BLaER1 treated with 17β-estradiol and CSF1 and Interleukin-3, amounts not matched to agents 10 nM and 100 nM (cell line): ENCODE data around the gene IL1R1.

Source experiments
- H3K27ac ChIP-seq, 11 experiments: shearing (Covaris generic); formaldehyde crosslinking; 2 replicates each; pipeline ENCODE4 v1.8.1; 2022
- H3K27me3 ChIP-seq, 11 experiments: shearing (Covaris generic); formaldehyde crosslinking; 2 replicates each; pipeline ENCODE4 v1.8.1; 2022
- H3K36me3 ChIP-seq, 11 experiments: shearing (Covaris generic); formaldehyde crosslinking; 2 replicates each; pipeline ENCODE4 v1.8.1; 2022
- H3K4me1 ChIP-seq, 10 experiments: shearing (Covaris generic); formaldehyde crosslinking; 2 replicates each; pipeline ENCODE4 v1.8.1; 2022
- H3K4me2 ChIP-seq, 11 experiments: shearing (Covaris generic); formaldehyde crosslinking; 2 replicates each; pipeline ENCODE4 v1.8.1; 2022
- H3K4me3 ChIP-seq, 10 experiments: shearing (Covaris generic); formaldehyde crosslinking; 2 replicates each; pipeline ENCODE4 v1.8.1; 2022
- H3K9ac ChIP-seq, 11 experiments: shearing (Covaris generic); formaldehyde crosslinking; 2 replicates each; pipeline ENCODE4 v1.8.1; 2022
- H3K9me3 ChIP-seq, 11 experiments: shearing (Covaris generic); formaldehyde crosslinking; replicated peaks in 1 of 11; 2 replicates each; pipeline ENCODE4 v1.8.1; 2022
- H4K20me1 ChIP-seq, 11 experiments: shearing (Covaris generic); formaldehyde crosslinking; 2 replicates each; pipeline ENCODE4 v1.8.1; 2022
- Cebpa-rat ChIP-seq, 11 experiments: shearing (Covaris generic); IDR thresholded peaks; 2 replicates each; pipeline ENCODE4 v1.8.1; 2022

Gene IL1R1

GRCh38 chr2:102184568-102184967, 42.0 kb downstream of the IL1R1 start:
- no peak for TF ChIP-seq Cebpa-rat (IDR thresholded peaks at IDR 0.05)
- H3K27me3 ChIP-seq = no peaks in the 10 kb centered on the region; a peak in 1 of 22 replicates
- H3K9me3 ChIP-seq = peaks cover 9 to 20% (median 15%) of the 10 kb centered on the region in 11 experiments
- no peaks in the 10 kb centered on the region for H3K4me1 ChIP-seq
- no peaks in the 10 kb centered on the region for H3K36me3 ChIP-seq
- no peak overlapping the region for H3K9ac ChIP-seq
- H3K27ac ChIP-seq = no peak overlapping the region
- H4K20me1 ChIP-seq = no peaks in the 10 kb centered on the region
- no peak overlapping the region for H3K4me2 ChIP-seq
- H3K4me3 ChIP-seq = no peak overlapping the region

- no peak for TF ChIP-seq Cebpa-rat (IDR thresholded peaks at IDR 0.05)
- Histone ChIP-seq H3K4me3 (no peak overlapping the region), H3K9ac (no peak overlapping the region), H4K20me1 (no peaks in the 10 kb centered on the region), H3K36me3 (no peaks in the 10 kb centered on the region), H3K27me3 (no peaks in the 10 kb centered on the region; a peak in 1 of 22 replicates), H3K4me1 (no peaks in the 10 kb centered on the region), H3K27ac (no peak overlapping the region), H3K9me3 (peaks cover 9 to 20% (median 15%) of the 10 kb centered on the region in 11 experiments), H3K4me2 (no peak overlapping the region)
These were observed 42.8 kb downstream of the IL1R1 start for GRCh38 chr2:102185347-102185746.

- H3K4me1 ChIP-seq = no peaks in the 10 kb centered on the region
- peaks cover 9 to 20% (median 15%) of the 10 kb centered on the region in 11 experiments for H3K9me3 ChIP-seq
- H3K4me2 ChIP-seq = no peak within 1 kb of the TSS
- H3K36me3 ChIP-seq = no peaks in the 10 kb centered on the region
- no peaks in the 10 kb centered on the region; a peak in 1 of 22 replicates for H3K27me3 ChIP-seq
- H4K20me1 ChIP-seq = no peaks in the 10 kb centered on the region
- no peak within 1 kb of the TSS for H3K27ac ChIP-seq
- TF ChIP-seq Cebpa-rat (IDR thresholded peaks at IDR 0.05) = no peak
- H3K9ac ChIP-seq = no peak within 1 kb of the TSS
- no peak within 1 kb of the TSS for H3K4me3 ChIP-seq
These were observed 44.4 kb downstream of the IL1R1 start, which contains the start of gene IL1RL2 for GRCh38 chr2:102186791-102187495. Gene IL1RL2, plus strand, starts transcription at chr2:102187023. Its CDS starts 845 bp downstream, at chr2:102187868.

- Histone ChIP-seq H3K4me1 (no peaks in the 10 kb centered on the region), H3K4me2 (no peak overlapping the region), H3K36me3 (no peaks in the 10 kb centered on the region), H3K27me3 (no peaks in the 10 kb centered on the region; a peak in 1 of 22 replicates), H4K20me1 (no peaks in the 10 kb centered on the region), H3K9me3 (peaks cover 9 to 20% (median 15%) of the 10 kb centered on the region in 11 experiments), H3K27ac (no peak overlapping the region), H3K9ac (no peak overlapping the region), H3K4me3 (no peak overlapping the region)
- TF ChIP-seq Cebpa-rat (IDR thresholded peaks at IDR 0.05) = no peak
These were observed 45.1 kb downstream of the IL1R1 start for GRCh38 chr2:102187496-102188150.

GRCh38 chr2:102190430-102191107, 48.0 kb downstream of the IL1R1 start:
- Histone ChIP-seq H4K20me1 (no peaks in the 10 kb centered on the region), H3K4me1 (no peaks in the 10 kb centered on the region), H3K9me3 (peaks cover 9 to 20% (median 15%) of the 10 kb centered on the region in 11 experiments), H3K27ac (no peak overlapping the region), H3K36me3 (no peaks in the 10 kb centered on the region), H3K4me2 (no peak overlapping the region), H3K27me3 (no peaks in the 10 kb centered on the region; a peak in 1 of 22 replicates), H3K4me3 (no peak overlapping the region), H3K9ac (no peak overlapping the region)
- no peak for TF ChIP-seq Cebpa-rat (IDR thresholded peaks at IDR 0.05)

GRCh38 chr2:102191501-102191900, 49.0 kb downstream of the IL1R1 start:
- Histone ChIP-seq H3K4me3 (no peak overlapping the region), H3K4me2 (no peak overlapping the region), H3K27me3 (no peaks in the 10 kb centered on the region; a peak in 1 of 22 replicates), H4K20me1 (no peaks in the 10 kb centered on the region), H3K9me3 (peaks cover 9 to 18% (median 15%) of the 10 kb centered on the region in 11 experiments), H3K9ac (no peak overlapping the region), H3K27ac (no peak overlapping the region), H3K4me1 (no peaks in the 10 kb centered on the region), H3K36me3 (no peaks in the 10 kb centered on the region)
- TF ChIP-seq Cebpa-rat (IDR thresholded peaks at IDR 0.05) = no peak

GRCh38 chr2:102193074-102193473, 50.5 kb downstream of the IL1R1 start:
- Histone ChIP-seq H3K27me3 (no peaks in the 10 kb centered on the region), H4K20me1 (no peaks in the 10 kb centered on the region), H3K4me2 (no peak overlapping the region), H3K27ac (no peak overlapping the region), H3K9ac (no peak overlapping the region), H3K9me3 (peaks cover 0 to 2% (median 0%) of the 10 kb centered on the region in 11 experiments; a peak in 3 of 22 replicates), H3K4me3 (no peak overlapping the region), H3K36me3 (no peaks in the 10 kb centered on the region), H3K4me1 (no peaks in the 10 kb centered on the region)
- TF ChIP-seq Cebpa-rat (IDR thresholded peaks at IDR 0.05) = no peak

- Histone ChIP-seq H3K4me2 (no peak overlapping the region), H3K4me3 (no peak overlapping the region), H3K9ac (no peak overlapping the region), H3K27me3 (no peaks in the 10 kb centered on the region), H4K20me1 (no peaks in the 10 kb centered on the region), H3K27ac (no peak overlapping the region), H3K36me3 (no peaks in the 10 kb centered on the region), H3K4me1 (no peaks in the 10 kb centered on the region), H3K9me3 (no peaks in the 10 kb centered on the region)
- no peak for TF ChIP-seq Cebpa-rat (IDR thresholded peaks at IDR 0.05)
These were observed 52.2 kb downstream of the IL1R1 start for GRCh38 chr2:102194609-102195268.
